GM19043 (cell line): Measurements from ENCODE around the gene RB1.
A peak's percentile ranks its signal among the peaks of the same experiment; 100 is the strongest.
"Not testable (repeated sequence)": the region's sequence is repeated elsewhere in the genome, so short reads cannot be mapped to it uniquely, and the experiment has no call there.

Experiments
- ATAC-seq: cut with Tn5 transposase; IDR thresholded peaks from one replicate; pipeline ENCODE4 v1.9.1; 2021; ENCODE audit warnings: low read depth; ENCODE audit not compliant: unreplicated experiment

Gene RB1

DNA sequence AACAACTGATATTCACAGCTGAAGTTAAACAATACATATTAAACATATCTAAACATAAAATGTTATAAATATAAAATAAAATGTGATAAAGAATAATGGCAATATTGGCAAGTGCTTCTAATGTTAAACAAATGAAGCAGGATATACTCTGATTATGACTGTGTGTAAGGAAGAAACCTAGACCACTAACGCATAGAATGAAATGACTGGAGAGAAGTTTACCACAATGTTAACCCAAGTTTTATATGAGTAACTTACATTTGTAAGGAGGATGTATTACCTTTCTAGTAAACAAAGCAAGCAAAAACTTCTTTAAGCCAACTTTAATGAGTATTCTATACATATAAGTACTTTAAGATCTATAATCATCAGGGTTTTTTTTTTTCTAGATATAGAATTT is 43.0 kb downstream of the RB1 start:
- ATAC-seq: no peak

DNA sequence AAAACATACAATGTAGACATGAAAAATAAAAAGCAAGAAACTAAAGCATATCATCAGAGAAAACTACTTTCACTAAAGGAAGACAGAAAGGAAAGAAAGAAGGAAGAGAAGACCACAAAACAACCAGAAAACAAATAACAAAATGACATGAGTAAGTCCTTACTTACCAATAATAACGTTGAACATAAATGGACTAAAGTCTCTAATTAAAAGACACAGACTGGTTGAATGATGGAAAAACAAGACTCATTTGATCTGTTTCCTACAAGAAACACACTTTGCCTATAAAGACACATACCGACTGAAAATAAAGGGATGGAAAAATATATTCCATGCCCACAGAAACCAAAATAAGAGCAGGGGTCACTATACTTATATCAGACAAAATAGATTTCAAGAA is 46.0 kb downstream of the RB1 start:
- ATAC-seq: no peak

DNA sequence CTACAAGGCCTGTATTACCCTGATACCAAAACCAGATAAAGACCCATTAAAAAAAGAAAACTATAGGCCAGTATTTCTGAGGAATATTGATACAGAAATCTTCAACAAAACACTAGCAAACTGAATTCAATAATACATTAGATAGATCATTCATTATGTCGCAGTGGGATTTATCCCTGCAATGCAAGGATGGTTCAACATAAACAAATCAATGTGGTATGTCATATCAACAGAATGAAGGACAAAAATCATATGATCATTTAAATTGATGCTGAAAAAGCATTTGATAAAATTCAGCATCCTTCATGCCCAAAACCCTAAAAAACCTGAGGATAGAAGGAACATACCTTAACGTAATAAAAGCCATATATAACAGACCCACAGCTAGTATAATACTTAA is 50.0 kb downstream of the RB1 start:
- no peak for ATAC-seq

DNA sequence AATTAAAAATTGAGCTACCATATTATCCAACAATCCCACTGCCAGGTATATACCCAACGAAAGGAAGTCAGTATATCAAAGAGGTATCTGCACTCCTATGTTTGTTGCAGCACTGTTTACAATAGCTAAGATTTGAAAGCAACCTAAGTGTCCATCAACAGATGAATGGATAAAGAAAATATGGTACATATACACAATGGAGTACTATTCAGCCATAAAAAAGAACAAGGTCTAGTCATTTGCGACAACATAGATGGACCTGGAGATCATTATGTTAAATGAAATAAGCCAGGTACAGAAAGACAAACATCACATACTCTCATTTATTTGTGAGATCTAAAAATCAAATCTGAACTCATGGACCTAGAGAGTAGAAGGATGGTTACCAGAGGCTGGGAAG is 52.0 kb downstream of the RB1 start:
- not testable (repeated sequence) for ATAC-seq

DNA sequence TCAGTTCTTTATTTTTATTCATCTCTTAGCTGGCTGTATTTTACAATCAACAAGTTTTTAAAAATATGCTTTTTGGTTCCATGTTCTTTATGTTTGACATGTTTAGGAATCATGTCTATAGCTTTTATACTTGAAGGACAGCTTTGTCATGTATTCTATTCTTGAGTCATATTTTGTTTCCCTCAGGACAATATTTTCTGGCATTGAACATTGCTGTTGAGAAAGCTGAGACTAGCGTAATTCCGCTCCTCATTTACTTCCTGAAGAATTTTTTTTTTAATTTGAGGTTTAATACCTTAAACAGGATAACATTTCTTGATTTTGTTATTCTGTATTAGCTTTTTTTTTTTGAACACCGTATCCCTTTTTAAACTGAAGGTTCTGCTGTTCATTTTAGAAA is 53.2 kb downstream of the RB1 start:
- ATAC-seq: no peak

DNA sequence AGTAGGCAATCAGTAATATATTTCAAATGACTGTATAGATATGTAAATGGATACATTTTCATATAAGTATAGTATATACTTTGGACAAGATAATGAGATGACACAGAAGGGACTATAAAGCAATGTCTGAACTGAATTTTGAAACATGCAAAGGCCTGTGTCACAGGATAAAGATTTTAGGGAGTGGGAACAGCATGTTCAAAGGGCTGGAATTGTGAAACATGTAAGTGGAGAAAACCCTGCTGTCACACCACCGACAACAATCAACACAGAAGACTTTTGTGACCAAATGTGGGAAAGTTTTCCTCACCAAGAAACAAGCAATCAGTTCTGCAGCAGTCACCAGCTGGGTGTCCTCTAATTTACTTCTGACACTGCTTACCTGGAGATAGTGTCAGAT is 66.4 kb downstream of the RB1 start:
- no peak for ATAC-seq

DNA sequence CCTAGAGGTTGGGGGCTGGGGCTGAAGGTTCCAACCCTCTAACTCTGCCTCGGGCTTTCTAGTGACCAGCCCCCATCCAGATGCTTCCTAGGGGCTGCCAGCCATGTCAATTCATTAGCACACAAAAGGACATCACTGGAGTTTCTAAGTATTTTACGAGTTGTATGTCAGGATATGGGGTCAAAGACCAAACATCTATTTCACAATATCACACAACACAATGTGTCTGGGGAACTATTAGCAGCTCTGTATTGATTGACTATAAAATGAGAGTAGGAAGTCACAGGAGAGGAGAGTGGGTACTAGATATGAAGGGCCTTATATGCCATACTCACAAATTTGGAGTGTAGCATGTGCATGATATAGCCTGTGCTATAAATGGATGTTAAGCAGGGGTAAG is 67.3 kb downstream of the RB1 start:
- no peak for ATAC-seq

DNA sequence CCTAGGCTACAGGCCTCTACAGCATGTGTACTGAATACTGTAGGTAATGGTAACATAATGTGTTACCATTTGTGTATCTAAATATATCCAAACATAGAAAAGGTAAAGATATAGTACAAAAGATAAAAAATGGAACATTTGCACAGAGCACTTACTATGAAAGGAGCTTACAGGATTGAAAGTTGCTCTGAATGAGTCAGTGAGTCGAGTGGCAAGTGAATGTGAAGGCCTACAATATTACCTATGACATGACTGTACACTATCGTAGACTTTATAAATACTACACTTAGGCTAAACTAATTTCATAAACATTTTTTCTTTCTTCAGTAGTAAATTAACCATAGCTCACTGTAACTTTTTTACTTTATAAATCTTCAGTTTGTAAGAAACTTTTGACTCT is 74.3 kb downstream of the RB1 start:
- ATAC-seq: no peak

DNA sequence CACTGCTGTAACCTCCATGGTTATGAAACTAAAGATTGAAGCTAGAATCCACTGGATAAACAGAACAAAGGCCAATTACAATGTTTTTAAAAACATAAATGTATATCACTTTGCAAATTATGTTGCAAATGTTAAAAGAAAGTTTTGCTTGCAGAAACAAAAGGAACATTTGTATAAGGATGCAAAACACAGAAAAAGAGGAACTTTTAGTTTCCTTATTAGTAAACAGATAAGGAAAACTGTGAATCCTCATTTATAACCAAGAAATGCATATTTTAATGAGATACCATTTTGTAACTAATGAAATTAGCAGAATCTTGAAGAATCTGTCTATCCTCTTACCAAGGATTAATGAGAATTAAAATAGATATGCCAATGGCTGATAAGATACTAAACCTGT is 77.0 kb downstream of the RB1 start:
- ATAC-seq: no peak

DNA sequence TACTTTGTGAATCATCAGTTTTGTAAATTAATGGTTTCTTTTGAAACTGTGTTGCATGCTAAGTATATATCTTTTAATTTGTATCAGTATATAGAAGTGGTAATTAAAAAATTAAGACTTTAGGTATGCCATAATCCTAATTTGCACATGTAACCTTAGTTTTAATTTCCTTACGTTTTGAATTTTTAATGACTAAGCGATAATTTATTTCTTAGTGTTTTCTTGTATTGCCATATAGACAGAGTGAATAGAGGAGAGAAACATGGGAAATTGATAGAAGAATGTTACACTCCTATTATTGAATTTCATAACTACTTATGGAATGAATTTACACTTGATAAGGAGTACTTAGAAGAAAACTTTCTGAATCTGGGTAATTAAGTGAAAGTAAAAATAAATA is 79.8 kb downstream of the RB1 start:
- ATAC-seq: no peak

DNA sequence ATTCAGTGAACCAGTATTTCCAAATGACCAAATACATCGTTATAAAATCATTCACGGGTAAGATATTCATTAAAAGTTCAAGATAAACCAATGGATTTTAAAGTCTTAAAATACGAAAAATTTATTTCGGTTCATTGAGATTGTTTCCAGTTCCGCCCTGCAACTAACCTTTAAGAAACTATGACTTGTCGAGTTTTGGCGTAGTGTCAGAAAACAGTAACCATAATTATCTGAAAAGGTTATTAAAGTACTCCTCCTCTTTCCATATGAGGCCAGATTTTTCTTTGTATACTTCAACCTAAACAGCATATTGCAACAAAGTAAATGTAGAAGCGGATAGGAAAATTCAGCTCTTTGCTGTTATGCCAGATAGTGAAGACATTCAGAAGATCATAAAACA is 83.3 kb downstream of the RB1 start:
- no peak for ATAC-seq

DNA sequence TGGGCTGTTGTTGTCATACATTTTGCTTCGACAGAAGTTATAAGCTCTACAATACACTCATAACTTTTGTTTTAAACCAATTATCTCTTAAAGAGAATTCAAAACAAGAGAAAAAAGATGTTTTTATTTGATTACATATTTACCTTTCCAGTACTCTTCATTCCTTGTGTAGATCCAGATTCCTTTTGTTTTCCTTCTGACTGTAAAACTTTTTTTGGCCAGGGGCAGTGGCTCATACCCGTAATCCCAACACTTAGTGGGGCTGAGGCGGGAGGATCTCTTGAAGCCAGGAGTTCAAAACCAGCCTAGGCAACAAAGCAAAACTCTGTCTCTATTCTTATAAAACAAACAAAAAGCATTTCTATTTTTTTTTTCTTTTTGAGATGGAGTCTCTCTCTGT is 87.7 kb downstream of the RB1 start:
- no peak for ATAC-seq

DNA sequence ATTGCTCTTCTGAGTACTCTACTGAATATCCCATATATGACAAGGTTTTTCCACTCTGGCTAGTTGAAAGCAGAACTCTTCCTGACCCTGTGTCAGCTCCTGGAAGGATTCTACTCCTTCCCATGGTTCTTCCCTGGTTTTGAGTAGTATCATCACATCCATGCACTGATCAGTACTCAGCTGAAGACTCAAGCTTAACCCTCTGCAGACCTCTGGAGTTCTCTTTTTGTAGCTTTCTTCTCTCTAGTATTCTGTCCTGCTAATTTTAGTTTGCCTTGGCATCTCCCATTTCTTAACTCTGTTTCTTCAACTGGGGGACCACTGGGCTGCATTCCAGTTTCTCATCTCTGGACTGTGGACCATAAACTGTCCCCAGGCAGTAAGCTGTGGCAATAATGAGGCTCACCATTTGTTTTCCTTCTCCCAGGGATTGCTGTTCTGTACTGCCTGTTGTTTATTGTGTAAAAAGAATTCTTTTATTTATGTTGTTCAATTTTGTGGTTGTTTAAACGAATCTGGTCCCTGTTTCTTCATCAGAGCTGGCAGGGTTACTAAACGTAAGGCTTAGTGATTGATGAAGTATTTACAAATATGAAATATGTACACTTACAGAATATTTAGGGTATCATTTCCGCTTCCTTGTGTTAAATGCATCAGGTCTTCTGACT is 89.6 kb downstream of the RB1 start:
- ATAC-seq: no peak

DNA sequence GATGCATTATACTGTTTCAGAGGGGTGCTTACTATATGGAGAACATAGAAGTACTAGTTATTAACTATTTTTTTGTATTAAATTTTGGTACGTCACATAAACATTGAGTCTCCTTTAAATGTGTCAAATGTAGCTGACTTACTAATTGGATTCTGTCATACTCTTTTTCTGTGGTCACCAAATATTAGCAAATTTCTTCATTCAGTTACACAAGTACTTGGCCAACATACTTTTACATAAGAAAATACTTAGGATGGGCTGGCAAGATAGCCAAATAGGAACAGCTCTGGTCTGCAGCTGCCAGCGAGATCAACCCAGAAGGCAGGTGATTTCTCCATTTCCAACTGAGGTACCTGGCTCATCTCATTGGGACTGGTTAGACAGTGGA is 90.1 kb downstream of the RB1 start:
- ATAC-seq: no peak

DNA sequence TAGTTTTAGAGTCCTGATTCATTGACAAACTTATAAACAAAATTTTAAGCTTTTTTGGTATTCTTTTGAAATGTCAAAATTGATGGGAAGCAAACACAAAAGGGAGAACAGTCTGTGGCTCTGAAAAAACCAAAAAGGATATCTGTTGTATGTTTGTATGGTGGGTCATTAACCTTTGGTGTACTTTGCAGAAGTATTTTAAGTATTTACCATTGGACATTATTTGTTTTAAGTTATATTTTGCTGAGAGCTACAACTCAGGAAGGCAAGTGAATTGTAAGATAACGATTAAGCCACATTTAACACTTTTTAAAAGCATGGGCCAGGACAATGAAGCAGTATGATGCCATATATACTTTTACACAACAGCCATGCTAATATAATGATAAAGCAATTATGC is 94.2 kb downstream of the RB1 start:
- no peak for ATAC-seq

DNA sequence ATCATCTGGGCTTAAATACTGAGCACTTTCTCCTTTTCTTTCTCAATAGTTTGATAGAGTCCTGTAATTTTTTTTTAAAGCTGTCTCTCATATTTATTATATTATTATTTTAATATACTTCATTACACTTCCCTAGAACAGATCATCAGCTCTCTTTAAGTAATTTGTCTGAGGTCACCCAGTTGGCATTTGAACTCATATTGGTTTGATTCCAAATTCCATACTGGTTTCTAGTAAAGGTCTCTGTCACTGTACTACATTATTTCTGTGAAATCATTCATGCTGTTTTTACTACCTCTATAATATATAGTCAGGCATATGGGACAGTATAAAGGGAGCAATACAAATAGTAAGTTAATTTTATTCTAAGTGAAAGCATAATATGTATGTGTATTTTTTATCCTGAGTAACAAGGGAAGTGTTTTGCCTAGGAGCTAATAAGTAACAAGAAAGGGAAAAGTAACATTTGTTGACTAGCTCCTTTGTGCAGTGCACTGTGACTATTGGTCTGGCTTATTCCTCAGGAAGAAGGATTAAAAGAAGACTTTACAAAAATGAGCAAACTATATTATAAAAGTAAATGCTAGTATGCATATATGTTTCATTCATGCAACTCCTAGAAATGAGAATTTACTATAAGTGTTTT is 95.0 kb downstream of the RB1 start:
- ATAC-seq: no peak

DNA sequence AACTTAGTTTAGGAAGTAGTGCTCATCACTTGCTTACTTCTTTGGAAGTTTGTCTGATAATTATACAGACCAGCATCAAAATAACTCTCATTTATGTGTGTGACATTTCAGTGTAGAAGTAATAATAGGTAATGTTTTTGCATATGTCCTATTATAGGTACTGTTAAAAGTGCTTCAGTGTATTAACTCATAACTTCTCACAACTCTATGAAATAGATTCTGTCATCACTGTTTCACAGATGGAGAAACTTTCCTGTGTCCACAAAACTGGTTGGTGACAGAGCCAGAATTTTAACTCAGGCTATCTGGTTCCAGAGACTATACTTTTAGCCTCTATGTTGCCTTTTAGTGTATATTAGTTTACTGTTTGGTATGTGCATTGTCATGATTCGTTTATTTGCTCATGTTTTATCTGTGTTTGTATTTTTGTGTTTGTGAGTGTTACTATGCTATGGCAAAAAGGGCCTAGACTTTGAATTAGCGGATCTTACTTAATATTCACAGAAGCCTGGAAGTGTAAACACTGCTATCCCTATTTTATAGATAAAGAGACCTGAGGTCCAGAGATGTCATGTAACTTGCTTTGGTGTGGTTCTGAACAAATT is 96.6 kb downstream of the RB1 start:
- ATAC-seq: no peak

DNA sequence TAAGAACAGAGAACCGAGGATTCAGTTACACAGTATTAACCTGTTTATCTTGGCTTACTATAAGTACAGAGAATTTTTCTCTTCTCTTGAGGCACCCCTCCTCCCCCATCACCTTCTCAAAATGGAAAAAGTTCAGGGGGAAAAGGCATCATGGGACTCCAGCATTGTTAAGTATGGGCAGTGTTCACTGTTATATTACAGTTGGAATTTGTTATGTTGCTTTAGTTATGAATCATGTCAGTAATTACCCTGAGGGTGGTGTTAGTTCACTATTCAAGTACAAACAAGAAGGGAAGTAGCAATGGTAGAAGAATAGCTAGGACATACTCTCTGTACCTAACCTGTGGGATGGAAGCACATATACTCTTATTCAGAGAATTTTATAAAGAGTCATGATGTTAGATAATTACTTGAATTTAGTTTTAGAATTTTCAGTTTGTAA is 97.3 kb downstream of the RB1 start:
- no peak for ATAC-seq

DNA sequence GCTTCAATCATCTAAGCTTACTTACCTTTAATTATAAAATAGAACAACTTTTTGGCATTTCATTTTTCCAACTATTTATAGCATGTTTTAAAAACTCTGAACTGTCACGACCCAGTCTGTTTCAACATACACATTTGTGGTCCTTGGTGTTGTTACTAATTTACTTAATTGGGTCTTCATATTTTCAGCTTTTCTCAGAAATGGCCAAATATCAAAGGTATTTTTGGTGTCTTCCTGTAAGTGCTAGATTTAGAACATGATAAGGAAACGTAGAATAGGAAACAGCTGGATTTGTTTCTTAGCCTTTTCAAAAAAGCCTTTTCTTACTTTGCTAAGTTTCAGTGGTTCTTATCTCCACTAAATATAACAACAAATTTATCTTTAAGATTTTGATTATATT is 97.9 kb downstream of the RB1 start:
- no peak for ATAC-seq

DNA sequence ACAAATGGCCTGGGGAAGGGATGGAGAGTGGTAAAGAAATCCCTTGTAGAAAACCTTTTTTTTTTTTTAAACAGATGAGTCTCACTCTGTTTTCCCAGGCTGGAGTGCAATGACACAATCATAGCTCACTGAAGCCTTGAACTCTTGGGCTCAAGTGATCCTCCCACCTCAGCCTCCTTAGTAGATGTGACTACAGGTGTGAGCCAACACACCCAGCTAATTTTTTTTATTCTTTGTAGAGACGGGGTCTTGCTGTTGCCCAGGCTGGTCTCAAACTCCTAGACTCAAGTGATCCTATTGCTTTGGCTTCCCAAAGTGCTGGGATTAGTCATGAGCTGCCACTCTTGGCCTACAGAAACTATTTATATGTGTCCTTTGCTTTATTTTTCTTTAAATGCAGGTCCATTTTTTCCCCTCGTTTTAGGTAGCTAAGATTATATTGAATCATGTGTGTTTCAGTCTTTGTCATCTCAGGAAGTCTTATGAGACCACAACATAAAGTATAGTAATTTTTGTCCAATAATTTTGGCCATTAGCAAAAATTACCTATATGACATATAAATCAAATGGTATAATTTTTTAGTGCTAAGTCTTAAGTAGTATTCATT is 98.9 kb downstream of the RB1 start:
- ATAC-seq: peak; percentile 36

DNA sequence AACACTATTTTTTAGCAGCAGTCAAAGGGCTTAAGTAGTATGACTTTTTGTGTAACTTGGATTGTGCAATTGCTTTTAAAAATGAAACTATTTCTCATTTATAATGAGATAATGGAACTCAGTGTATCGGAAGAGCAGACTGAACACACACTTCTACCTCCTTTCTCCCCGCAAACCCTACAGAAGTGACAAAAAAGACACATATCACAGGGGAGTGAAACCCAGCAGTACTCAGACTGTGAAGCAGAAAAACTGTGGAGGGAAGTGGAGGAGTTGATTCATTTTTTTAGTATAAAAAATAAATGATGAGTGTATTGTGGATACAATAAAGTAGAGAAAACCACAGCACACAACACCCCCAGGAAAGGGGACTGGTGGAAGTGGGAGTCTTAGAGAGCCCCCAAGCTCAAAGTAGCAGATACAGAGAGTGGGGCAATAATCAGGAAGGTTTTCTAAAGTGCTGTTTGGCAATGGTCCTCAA is 99.6 kb downstream of the RB1 start:
- ATAC-seq: peak; percentile 61

DNA sequence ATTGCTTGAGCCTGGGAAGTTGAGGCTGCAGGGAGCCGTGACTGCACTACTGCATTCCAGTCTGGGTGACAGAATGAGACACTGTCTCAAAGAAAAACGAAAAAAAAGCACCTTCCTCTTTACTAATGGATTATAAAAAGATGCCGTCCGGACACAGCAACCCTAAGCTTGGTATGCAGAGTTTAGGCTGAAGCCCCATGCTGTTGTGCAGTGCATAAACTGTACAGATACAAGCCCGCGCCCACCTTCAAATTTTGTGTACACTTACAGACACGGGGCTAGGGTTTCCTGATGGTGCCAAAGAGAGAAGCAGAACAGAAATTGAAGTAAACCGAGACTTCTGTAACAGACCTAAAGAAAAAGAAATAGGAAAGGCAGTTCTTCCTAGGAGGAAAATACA is 100.4 kb downstream of the RB1 start:
- ATAC-seq: no peak
